Thyroid gland (tissue), 4 donors: Measurements from ENCODE around the gene RPS21.

ENCODE experiments used
- CTCF ChIP-seq, 6 experiments: fragments of 200-600 bp in 3 of 6; fragments of 450-650 bp in 3 of 6; sonication (generic) in 3 of 6; IDR thresholded peaks; one replicate each; pipeline ENCODE4 v1.5.1; 2016 to 2019; ENCODE audit warnings: antibody characterized with exemption in 6 of 6, mild to moderate bottlenecking in 2 of 6, inconsistent platforms in 1 of 6, moderate library complexity in 1 of 6
- POLR2A ChIP-seq, 2 donors: fragments of 450-650 bp; IDR thresholded peaks; one replicate each; pipeline ENCODE4 v1.6.1; 2017; ENCODE audit warnings: antibody characterized with exemption in 2 of 2, mild to moderate bottlenecking in 2 of 2, moderate library complexity in 1 of 2

- TF ChIP-seq CTCF (IDR thresholded peaks at IDR 0.05) (no peak), POLR2A (IDR thresholded peaks at IDR 0.05) (no peak)
Observed at GRCh38 chr20:62405981-62406513, 19.1 kb downstream of the RPS21 start.
